Suprapubic skin (tissue), 3 donors: Measurements from ENCODE around the gene C17orf58.

Source experiments
- POLR2AphosphoS5 ChIP-seq, 3 donors: sonication (generic); formaldehyde crosslinking; IDR thresholded peaks; one replicate each; pipeline ENCODE4 v1.6.1; 2017; ENCODE audit warnings: antibody characterized with exemption in 3 of 3
- TF ChIP-seq, protein P1 (sequence below), 2 donors: fragments of 200-600 bp in 1 of 2; fragments of 450-650 bp in 1 of 2; sonication (generic) in 1 of 2; IDR thresholded peaks; one replicate each; pipeline ENCODE4 v1.5.1; 2016 to 2019; ENCODE audit warnings: antibody characterized with exemption in 2 of 2, mild to moderate bottlenecking in 1 of 2, moderate library complexity in 1 of 2

DNA sequence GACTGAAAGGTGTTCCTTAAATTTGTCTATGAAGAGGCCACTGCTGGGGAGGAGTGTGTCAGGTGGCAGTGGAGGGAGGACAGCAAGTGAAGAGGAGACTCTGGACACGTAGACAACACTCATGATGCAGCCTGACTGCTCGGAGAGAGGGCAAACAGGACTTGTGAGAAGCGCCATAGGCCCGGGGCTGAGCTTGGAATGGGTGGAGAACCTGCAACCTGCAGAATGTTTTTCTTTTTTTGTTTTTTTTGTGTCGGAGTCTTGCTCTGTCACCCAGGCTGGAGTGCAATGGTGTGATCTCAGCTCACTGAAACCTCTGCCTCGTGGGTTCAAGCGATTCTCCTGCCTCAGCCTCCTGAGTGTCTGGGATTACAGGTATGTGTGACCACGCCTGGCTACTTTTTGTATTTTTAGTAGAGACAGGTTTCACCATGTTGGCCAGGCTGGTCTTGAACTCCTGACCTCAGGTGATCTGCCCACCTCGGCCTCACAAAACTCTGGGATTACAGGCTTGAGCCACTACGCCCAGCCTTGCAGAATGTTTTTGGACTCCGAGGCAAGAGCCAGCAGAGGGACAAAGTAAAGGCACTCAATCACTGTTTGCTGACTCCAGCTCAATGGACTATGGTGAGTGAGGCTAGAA is 18.9 kb upstream of the C17orf58 start:
- TF ChIP-seq, protein P1, sequence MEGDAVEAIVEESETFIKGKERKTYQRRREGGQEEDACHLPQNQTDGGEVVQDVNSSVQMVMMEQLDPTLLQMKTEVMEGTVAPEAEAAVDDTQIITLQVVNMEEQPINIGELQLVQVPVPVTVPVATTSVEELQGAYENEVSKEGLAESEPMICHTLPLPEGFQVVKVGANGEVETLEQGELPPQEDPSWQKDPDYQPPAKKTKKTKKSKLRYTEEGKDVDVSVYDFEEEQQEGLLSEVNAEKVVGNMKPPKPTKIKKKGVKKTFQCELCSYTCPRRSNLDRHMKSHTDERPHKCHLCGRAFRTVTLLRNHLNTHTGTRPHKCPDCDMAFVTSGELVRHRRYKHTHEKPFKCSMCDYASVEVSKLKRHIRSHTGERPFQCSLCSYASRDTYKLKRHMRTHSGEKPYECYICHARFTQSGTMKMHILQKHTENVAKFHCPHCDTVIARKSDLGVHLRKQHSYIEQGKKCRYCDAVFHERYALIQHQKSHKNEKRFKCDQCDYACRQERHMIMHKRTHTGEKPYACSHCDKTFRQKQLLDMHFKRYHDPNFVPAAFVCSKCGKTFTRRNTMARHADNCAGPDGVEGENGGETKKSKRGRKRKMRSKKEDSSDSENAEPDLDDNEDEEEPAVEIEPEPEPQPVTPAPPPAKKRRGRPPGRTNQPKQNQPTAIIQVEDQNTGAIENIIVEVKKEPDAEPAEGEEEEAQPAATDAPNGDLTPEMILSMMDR (IDR thresholded peaks at IDR 0.05), result no peak
- no peak for TF ChIP-seq POLR2AphosphoS5 (IDR thresholded peaks at IDR 0.05)
